ENCODE data around the gene PDCD6IP. TPM values are rescaled to one million over a fixed set of nuclear protein-coding genes. Genes with fewer than 3 reads are reported as not detected.
"Not testable (repeated sequence)": the region's sequence is repeated elsewhere in the genome, so short reads cannot be mapped to it uniquely, and the experiment has no call there.

The PDCD6IP gene
- total RNA-seq, 1 donor from 2014 or later = 71.3 TPM

DNA sequence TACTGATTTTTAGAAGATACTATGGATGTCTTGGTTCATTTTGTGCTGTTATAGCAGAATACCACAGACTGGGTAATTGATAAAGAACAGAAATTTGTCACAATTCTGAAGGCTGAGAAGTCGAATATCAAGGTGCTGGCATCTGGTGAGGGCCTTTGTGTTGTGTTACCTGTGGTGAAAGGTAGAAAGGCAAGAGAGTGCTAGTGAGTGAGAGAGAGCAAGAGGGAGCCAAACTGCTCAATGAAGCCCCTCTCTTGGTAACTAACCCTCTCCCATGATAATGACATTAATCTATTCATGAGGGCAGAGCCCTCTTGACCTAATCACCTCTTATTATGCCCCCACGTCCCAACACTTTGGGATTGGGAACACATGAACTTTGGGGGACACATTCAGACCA lies 31.3 kb downstream of the PDCD6IP start:
- TF ChIP-seq, protein P1, sequence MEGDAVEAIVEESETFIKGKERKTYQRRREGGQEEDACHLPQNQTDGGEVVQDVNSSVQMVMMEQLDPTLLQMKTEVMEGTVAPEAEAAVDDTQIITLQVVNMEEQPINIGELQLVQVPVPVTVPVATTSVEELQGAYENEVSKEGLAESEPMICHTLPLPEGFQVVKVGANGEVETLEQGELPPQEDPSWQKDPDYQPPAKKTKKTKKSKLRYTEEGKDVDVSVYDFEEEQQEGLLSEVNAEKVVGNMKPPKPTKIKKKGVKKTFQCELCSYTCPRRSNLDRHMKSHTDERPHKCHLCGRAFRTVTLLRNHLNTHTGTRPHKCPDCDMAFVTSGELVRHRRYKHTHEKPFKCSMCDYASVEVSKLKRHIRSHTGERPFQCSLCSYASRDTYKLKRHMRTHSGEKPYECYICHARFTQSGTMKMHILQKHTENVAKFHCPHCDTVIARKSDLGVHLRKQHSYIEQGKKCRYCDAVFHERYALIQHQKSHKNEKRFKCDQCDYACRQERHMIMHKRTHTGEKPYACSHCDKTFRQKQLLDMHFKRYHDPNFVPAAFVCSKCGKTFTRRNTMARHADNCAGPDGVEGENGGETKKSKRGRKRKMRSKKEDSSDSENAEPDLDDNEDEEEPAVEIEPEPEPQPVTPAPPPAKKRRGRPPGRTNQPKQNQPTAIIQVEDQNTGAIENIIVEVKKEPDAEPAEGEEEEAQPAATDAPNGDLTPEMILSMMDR (conservative IDR thresholded peaks at IDR 0.05; ENCODE audit: low read depth, low read length) = no peak
- no peak overlapping the region for H3K4me3 ChIP-seq (ENCODE audit: low read depth, low read length)

DNA sequence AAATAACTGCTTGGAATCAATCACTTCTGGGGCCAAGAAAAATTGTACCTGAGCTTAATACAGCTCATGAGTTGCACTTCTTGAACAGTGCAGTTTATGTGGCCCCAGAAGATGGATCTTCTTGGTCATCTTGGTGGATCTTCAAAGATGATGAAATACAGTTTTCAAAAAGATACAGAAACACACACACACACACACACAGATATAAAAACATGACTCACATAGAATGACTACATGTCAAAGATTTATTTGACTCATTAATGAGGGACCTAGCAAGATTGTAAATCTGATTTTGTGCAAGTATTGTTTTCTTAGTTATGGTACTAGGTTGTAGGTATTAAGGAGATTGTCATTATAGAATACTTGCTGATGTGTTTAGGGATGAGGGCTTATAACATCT lies 32.6 kb downstream of the PDCD6IP start:
- DNase-seq (ENCODE audit: low read depth) = no peak

More for the DNA sequence above, 31.3 kb downstream of the PDCD6IP start:
- DNase-seq (ENCODE audit: low read depth) = no peak

DNA sequence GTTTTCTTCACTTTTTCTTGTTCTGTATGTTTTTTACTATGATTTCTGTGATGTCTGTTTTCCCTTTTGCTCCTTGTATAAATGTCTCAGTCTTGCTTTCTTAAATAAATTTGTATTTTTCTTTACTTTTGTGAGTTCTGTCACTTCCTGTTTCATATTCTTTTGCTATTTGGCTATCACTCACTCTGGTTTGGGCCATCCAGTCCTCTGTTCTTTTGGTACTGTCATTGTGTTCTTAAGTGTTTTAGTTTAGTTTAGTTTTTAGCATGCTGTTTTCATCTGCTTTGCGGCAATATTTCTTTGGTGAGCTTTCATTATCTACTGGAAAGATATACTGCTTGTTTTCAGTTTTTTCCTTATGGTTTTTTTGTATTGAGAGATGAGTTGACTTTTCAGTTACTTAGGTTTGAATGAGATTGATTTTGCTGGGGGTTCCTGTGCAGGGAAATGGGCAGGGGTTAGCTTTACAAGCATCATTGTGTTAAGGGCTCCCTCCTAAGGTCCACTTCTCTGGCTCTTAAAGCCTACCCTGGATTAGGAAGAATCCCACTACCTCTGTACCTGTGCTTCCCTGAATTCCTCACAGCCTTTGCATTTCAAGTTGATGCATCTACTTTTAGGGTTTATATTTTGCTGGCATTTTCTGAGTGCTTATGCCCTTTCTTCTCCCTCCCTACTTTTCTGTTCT lies 35.1 kb downstream of the PDCD6IP start:
- TF ChIP-seq, protein P1 (conservative IDR thresholded peaks at IDR 0.05; ENCODE audit: low read depth, low read length) = no peak
- H3K4me3 ChIP-seq (ENCODE audit: low read depth, low read length) = no peak overlapping the region
- DNase-seq (ENCODE audit: low read depth) = no peak

More for the DNA sequence above, 32.6 kb downstream of the PDCD6IP start:
- H3K4me3 ChIP-seq (ENCODE audit: low read depth, low read length) = no peak overlapping the region
- TF ChIP-seq, protein P1 (conservative IDR thresholded peaks at IDR 0.05; ENCODE audit: low read depth, low read length) = no peak

- DNase-seq (ENCODE audit: low read depth) = no peak
- H3K4me3 ChIP-seq (ENCODE audit: low read depth, low read length) = no peak overlapping the region
- TF ChIP-seq, protein P1 (conservative IDR thresholded peaks at IDR 0.05; ENCODE audit: low read depth, low read length) = no peak
These were observed 35.6 kb downstream of the PDCD6IP start for GRCh38 chr3:33834096-33834453.

DNA sequence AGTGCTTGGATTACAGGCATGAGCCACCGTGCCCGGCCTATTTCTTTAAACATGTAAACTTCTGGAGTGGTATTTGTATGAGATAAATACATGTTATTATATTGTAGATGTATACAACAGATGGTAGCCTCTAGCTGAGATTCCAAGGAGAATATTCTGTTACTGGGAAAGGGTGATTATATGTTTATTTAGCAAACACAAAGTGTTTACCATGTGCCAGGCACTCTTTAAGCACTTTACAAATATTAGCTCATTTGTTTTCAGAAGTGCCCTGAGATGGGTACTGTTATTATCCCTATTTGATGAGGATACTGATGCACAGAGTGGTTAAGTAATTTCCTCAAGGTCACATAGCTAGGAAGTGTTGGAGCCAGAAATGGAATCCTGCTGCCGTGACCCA lies 38.8 kb downstream of the PDCD6IP start:
- H3K4me3 ChIP-seq (ENCODE audit: low read depth, low read length); DNase-seq (ENCODE audit: low read depth): not testable (repeated sequence)

- H3K4me3 ChIP-seq (ENCODE audit: low read depth, low read length) = no peak overlapping the region
- TF ChIP-seq, protein P1 (conservative IDR thresholded peaks at IDR 0.05; ENCODE audit: low read depth, low read length) = no peak
- DNase-seq (ENCODE audit: low read depth) = no peak
These were observed 40.9 kb downstream of the PDCD6IP start for GRCh38 chr3:33839283-33839682.

- DNase-seq (ENCODE audit: low read depth) = no peak
- TF ChIP-seq, protein P1 (conservative IDR thresholded peaks at IDR 0.05; ENCODE audit: low read depth, low read length) = no peak
- H3K4me3 ChIP-seq (ENCODE audit: low read depth, low read length) = no peak overlapping the region
These were observed 41.7 kb downstream of the PDCD6IP start for GRCh38 chr3:33840179-33840578.

All from epithelial cell of proximal tubule (primary cell).